WERI-Rb-1 (cell line): ENCODE data around the gene SCRT2.

Source experiments
- DNase-seq: peaks from one replicate; pipeline ENCODE4 v3.0.0-alpha.2; 2020
- H3K27ac ChIP-seq: fragments of 250-450 bp; sonication (Bioruptor Pico); 2 replicates; pipeline ENCODE4 v1.5.1; 2020; ENCODE audit warnings: mild to moderate bottlenecking, moderate library complexity
- H3K27me3 ChIP-seq: fragments of 250-450 bp; sonication (Bioruptor Pico); 2 replicates; pipeline ENCODE4 v1.5.1; 2021; ENCODE audit warnings: mild to moderate bottlenecking, low read depth, moderate library complexity; ENCODE audit not compliant: insufficient read depth, severe bottlenecking
- H3K36me3 ChIP-seq: fragments of 250-450 bp; sonication (Bioruptor Pico); 2 replicates; pipeline ENCODE4 v1.5.1; 2020; ENCODE audit warnings: mild to moderate bottlenecking, moderate library complexity
- H3K4me3 ChIP-seq: 2 replicates; pipeline ENCODE4 v1.5.1; 2011; ENCODE audit warnings: low read depth, mild to moderate bottlenecking, control low read depth, low read length
- H3K9me3 ChIP-seq: fragments of 250-450 bp; sonication (Bioruptor Pico); 2 replicates; pipeline ENCODE4 v1.5.1; 2021; ENCODE audit warnings: mild to moderate bottlenecking, moderate library complexity; ENCODE audit not compliant: severe bottlenecking
- TF ChIP-seq, protein P1 (sequence below): IDR thresholded peaks from 2 replicates; pipeline ENCODE4 v1.5.1; 2011; ENCODE audit warnings: low read depth, mild to moderate bottlenecking, control low read depth, inconsistent platforms, low read length

The SCRT2 gene

DNA sequence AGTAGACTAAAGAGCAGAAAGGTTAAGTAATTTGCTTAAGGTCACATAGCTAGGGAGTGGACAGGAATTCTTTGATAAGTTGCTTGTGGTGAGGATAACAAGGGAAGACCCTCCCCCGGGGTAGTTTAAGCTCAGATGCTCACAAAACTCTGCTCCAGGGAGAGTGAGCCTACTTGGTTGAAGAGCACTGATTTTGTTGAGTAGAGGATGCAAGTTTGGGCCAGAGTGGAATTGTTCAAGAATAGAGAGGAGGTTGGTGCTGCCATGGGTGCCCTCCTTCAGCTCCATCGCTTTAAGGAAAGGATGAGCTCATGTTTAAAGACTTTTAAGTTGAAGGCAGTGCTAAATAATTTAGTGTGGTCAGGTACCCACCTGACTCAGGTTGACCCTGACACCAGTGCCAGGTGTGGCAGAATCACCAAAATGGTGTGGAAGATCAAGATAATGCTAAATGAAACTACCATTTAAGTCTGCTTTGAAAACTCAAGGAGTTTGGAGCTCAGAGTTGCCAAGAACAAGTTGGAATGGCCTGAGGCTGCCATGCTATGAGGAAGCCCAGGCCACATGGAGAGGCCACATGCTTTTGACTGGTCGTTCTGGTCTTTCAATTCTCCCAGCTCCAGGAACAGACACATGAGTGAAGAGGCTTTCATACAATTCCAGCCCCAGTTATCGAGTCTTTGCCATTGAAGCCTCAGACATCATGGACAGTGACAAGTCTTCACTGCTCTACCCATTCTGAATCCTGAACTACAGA is 57.5 kb downstream of the SCRT2 start:
- Histone ChIP-seq H3K27me3 (no peaks in the 10 kb centered on the region), H3K9me3 (peaks cover 4% of the 10 kb centered on the region), H3K36me3 (no peaks in the 10 kb centered on the region), H3K27ac (no peak overlapping the region), H3K4me3 (no peak overlapping the region)
- DNase-seq = no peak
- TF ChIP-seq, protein P1, sequence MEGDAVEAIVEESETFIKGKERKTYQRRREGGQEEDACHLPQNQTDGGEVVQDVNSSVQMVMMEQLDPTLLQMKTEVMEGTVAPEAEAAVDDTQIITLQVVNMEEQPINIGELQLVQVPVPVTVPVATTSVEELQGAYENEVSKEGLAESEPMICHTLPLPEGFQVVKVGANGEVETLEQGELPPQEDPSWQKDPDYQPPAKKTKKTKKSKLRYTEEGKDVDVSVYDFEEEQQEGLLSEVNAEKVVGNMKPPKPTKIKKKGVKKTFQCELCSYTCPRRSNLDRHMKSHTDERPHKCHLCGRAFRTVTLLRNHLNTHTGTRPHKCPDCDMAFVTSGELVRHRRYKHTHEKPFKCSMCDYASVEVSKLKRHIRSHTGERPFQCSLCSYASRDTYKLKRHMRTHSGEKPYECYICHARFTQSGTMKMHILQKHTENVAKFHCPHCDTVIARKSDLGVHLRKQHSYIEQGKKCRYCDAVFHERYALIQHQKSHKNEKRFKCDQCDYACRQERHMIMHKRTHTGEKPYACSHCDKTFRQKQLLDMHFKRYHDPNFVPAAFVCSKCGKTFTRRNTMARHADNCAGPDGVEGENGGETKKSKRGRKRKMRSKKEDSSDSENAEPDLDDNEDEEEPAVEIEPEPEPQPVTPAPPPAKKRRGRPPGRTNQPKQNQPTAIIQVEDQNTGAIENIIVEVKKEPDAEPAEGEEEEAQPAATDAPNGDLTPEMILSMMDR = no peak

DNA sequence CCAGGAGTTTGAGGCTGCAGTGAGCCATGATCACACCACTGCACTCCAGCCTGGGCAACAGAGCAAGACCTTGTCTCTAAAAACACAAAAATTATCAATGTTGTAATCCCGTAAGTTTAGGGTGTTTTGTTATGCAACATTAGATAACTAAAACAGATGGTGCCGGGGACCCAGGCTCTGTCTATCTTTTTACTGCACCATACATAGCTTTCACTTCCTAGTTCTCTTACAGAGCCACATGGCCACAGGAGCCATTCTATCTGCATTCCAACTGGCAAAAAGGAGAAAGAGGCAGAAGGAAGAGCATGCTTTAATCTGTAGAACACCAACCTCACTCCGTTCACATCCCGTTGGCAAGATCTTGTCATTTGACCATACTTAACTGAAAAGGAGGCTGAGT is 60.1 kb downstream of the SCRT2 start:
- Histone ChIP-seq H3K27me3 (no peaks in the 10 kb centered on the region), H3K36me3 (no peaks in the 10 kb centered on the region), H3K27ac (no peak overlapping the region), H3K4me3 (no peak overlapping the region), H3K9me3 (peaks cover 4% of the 10 kb centered on the region)
- TF ChIP-seq, protein P1 = no peak
- no peak for DNase-seq

DNA sequence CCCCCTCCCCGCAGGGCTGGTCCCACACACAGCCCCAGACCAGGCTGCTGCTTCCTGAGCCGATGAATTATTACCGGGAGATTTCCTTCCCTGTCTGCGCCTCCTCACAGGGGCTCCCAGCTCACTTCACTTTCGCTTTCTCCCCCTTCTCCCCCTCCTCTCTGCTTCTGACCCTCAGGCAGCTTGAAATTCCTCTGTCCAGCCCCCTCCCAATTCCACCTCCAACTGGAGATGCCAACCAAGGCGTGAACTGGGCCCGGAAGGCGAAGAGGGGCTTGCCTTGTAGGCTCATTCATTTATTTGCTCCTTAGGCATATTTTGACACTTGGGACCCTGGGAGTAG is 63.8 kb downstream of the SCRT2 start:
- H3K27ac ChIP-seq = no peak overlapping the region
- H3K4me3 ChIP-seq = no peak overlapping the region
- no peaks in the 10 kb centered on the region for H3K27me3 ChIP-seq
- H3K9me3 ChIP-seq = no peaks in the 10 kb centered on the region
- TF ChIP-seq, protein P1 = no peak
- H3K36me3 ChIP-seq = peaks cover 12% of the 10 kb centered on the region
- no peak for DNase-seq
